GM12801 (cell line): ENCODE data around the gene SLC3A2.

Source experiments
- CTCF ChIP-seq: IDR thresholded peaks from one replicate; pipeline ENCODE4 v1.5.1; 2011; ENCODE audit warnings: control low read depth; ENCODE audit not compliant: insufficient read length; ENCODE audit errors: extremely low read depth

SLC3A2 gene

GRCh38 chr11:62851807-62852522 is 28.7 kb upstream of the SLC3A2 start:
- TF ChIP-seq CTCF = no peak

- no peak for TF ChIP-seq CTCF
Observed at GRCh38 chr11:62852523-62853188, 28.0 kb upstream of the SLC3A2 start.

GRCh38 chr11:62853279-62853965 is 27.3 kb upstream of the SLC3A2 start:
- no peak for TF ChIP-seq CTCF

GRCh38 chr11:62854013-62854824 is 26.5 kb upstream of the SLC3A2 start:
- TF ChIP-seq CTCF = no peak

- no peak for TF ChIP-seq CTCF
Observed at GRCh38 chr11:62854825-62855570, 25.7 kb upstream of the SLC3A2 start.

GRCh38 chr11:62855571-62856332 is 24.9 kb upstream of the SLC3A2 start:
- no peak for TF ChIP-seq CTCF
